NCI-H2196 (cell line): ENCODE measurements around the gene ARHGDIB.

Experiments
- DNase-seq: peaks from one replicate; lab custom pipeline; 2025; ENCODE audit not compliant: unreplicated experiment; lab: John Stamatoyannopoulos, UW

Gene ARHGDIB

GRCh38 chr12:14961466-14962152 lies at the start of gene ARHGDIB:
ARHGDIB (minus strand) TSS chr12:14961601; CDS start chr12:14950712, 10,889 bp downstream.
- no peak for DNase-seq

DNA sequence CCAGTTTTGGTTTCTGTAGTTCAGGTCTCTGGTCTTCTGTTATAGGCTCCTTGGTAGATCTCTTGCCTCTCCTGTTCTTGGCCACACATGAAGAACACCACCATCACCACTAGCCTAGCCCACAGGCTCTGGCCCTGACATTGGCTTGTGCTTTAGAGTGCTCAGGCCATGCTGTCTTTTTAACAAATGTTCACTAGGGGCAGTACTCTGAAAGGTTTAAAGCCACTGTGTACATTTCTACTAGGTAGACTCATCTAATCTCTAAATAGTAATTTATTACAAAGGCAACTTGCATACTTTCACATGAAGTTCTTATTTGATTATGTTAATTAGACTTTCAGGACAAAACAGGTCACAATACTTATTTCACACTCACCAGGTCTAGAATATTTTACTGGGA lies 49.8 kb upstream of the ARHGDIB start:
- no peak for DNase-seq

- DNase-seq: no peak
Observed at GRCh38 chr12:15007551-15007950, 46.1 kb upstream of the ARHGDIB start.

GRCh38 chr12:15005064-15005463 lies 43.7 kb upstream of the ARHGDIB start:
- no peak for DNase-seq

GRCh38 chr12:15004421-15004820 lies 43.0 kb upstream of the ARHGDIB start:
- DNase-seq: no peak

GRCh38 chr12:15001733-15002382 lies 40.5 kb upstream of the ARHGDIB start:
- DNase-seq: no peak

GRCh38 chr12:15000575-15000974 lies 39.2 kb upstream of the ARHGDIB start:
- no peak for DNase-seq

- no peak for DNase-seq
Observed at GRCh38 chr12:14999695-15000365, 38.4 kb upstream of the ARHGDIB start.

GRCh38 chr12:14999021-14999694 lies 37.8 kb upstream of the ARHGDIB start:
- DNase-seq: no peak

DNA sequence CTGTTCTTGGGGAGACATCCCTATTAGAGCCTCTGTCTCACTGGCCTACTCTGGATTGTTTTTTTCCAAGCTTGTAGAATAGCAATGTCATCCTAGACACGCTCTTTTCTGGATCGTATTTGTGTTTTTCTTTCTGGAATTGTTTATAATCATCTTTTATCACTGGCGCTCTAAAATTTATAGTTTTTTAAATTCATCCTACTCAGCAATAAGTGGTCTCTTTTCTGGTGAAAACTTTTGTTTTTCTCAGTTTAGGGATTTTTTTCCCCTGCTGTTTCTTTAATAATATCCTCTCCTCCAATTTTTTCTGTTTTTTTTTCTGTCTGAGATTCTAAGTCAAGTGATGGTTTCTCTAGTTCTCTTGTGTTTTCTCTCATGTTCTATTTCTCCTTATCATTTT lies 36.6 kb upstream of the ARHGDIB start:
- no peak for DNase-seq

DNA sequence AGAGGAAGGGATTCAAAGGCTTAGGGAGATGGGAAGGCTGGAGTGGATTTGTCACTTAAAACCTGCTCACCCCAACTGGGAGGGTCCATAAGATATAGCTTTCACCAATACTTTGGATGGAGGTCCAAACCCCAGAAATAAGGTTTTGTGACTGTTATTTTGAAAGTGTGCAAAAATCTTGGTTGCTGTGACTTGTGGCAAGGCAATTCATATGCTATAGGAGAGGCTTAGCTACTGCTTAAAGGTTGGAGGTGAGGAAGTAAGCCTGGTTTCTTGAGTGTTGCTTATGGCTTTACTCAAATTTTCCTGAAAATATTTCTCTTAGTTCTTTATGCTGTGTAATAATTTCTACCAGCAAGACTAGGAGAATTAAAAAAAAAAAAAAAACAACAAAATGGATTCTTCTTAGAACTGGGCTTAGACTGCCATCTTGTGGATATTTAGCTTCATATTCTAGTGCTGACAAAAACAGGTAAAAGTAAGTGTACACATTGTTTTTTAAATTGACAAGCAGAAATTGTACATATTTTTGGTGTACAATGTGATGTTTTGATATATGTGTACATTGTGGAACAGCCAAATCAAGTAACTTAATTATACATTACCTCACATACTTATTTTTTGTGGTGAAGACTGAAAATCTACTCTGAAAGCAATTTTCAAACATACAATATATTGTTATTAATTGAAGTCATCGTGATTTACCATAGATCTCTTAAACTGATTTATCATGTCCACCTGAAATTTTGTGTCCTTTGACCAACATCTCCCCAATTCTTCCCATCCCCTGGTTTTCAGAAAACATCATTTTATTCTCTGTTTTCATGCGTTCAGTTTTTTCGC lies 34.4 kb upstream of the ARHGDIB start:
- DNase-seq: no peak

- no peak for DNase-seq
Observed at GRCh38 chr12:14994610-14995009, 33.2 kb upstream of the ARHGDIB start.

- DNase-seq: no peak
Observed at GRCh38 chr12:14993537-14994266, 32.3 kb upstream of the ARHGDIB start.

GRCh38 chr12:14993117-14993516 lies 31.7 kb upstream of the ARHGDIB start:
- no peak for DNase-seq

- DNase-seq: no peak
Observed at GRCh38 chr12:14992673-14993072, 31.3 kb upstream of the ARHGDIB start.

- DNase-seq: no peak
Observed at GRCh38 chr12:14991069-14991468, 29.7 kb upstream of the ARHGDIB start.

- no peak for DNase-seq
Observed at GRCh38 chr12:14989790-14990189, 28.4 kb upstream of the ARHGDIB start.

DNA sequence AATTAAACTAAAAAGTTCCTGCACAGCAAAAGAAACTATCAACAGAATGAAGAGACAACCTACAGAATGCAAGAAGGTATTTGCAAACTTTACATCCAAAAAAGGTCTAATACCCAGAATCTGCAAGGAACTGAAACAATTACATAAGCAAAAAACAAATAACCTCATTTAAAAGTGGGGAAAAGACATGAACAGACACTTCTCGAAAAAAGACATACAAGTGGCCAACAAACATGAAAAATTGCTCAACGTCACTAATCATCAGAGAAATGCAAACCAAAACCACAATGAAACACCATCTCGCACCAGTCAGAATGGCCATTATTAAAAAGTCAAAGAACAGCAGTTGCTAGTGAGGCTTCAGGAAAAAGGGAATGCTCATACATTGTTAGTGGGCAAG lies 26.6 kb upstream of the ARHGDIB start:
- no peak for DNase-seq

DNA sequence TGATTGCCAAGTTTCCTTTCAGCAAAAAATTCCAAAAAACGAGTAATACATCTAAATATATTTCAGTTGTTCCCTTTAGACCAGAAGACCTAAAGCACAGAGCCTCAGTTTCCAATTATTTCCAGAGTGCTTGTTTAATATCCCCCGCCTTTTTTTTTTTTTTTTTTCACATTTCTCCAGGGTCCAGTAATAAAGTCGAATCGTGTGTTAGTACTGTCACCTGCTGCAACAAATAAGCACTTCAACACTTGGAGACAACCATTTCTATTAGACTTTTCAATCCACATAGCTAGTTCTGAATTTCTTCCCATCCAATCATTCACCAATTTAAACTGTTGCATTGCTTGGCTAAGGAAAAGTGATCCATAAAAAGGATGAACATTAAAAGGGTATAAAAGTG lies 25.0 kb upstream of the ARHGDIB start:
- no peak for DNase-seq

DNA sequence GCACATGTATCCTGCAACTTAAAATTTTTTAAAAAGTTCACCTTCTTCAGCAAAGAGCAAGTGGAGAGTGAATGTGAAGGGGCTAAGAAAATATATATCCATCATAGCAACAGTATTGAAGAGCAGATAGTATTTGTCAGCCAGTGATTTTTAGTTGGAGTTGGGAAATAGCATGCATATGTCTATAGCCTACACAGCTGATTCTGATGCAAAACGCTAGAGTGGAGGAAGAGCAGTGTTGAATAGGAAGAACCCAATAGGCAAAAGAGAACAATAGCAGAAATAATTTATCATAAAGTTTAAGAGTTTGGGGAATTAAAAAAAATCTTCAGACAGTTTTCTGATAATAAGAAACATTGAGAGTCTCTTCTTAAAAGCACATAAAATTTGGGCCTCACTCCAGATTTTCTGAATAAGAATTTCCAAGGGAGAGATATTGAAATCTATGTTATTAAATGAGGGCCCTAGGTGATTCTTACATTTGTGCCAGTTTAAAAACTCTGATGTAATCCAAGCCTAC lies 23.4 kb upstream of the ARHGDIB start:
- no peak for DNase-seq
